DMS79 (cell line): ENCODE measurements around the gene KCND1.
A peak's percentile ranks its signal among the peaks of the same experiment; 100 is the strongest.

Experiments used
- DNase-seq: peaks from one replicate; lab custom pipeline; 2025; lab: John Stamatoyannopoulos, UW

The KCND1 gene

DNA sequence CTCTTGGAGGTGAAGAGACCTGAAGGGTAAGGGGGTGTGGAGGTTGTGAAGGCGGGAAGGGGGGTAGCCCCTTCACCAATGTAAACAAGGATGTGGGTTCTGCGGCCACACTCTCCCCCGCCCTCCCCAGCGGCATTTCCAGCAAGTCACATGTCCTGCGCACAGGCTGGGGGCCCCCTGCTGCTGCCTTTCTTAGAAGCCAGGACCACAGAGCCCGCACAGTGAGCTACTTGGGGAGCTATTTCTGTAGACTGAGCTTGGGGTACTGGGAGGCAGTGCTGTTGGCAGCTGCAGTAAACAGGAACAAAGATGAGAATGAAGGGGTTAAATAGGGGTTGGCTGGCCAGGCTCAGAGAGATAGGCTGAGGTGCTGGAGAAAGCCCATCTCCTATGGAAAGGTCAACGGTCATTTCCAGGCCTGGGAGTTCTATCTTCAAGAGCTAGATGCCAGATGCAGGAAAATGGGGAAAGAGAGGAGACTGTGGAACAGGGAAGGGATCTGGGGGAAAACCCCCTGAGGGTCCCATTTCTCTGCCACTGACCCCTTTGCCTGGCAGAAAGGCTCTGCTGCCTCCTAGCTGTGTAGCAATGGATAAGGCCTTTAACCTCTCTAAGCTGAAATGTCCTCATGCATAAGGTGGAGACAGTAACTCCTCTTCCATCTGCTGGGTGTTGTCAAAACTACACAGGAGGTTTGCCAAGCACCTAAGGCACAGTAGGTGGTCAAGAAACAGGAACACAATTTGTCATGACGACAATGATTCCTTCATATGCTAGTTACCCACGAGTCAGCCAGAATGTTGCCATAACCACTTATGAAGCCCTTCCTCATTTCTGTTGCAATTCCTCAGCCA lies 34.4 kb downstream of the KCND1 start:
- no peak for DNase-seq

DNA sequence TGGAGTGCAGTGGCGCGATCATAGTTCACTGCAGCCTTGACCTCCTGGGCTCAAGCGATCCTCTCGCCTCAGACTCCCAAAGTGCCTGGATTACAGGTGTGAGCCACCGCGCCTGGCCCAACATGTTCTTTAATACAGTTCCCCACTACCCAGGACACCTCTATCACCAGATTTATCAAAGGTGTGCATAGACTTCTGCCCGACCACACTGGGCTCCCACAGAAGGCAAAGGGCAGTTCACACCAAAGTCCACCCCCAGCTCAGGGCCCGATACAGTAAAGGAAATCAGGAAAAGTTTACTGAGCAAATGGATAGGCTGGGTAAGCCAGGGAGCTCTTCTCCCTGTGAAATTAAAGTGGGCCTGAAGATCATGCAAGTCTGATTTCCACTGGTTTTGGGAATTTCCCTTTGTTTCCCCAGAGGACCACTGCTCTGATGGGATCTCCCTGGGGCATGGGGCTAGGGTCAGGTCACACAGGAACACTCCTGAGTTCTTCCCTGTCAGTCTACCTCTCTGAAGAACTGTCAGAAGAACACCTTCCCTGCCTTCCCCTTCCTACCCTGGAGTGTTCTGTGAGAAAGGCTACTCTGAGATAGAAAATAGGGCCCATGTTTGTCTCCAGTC lies 35.1 kb downstream of the KCND1 start:
- DNase-seq: no peak

DNA sequence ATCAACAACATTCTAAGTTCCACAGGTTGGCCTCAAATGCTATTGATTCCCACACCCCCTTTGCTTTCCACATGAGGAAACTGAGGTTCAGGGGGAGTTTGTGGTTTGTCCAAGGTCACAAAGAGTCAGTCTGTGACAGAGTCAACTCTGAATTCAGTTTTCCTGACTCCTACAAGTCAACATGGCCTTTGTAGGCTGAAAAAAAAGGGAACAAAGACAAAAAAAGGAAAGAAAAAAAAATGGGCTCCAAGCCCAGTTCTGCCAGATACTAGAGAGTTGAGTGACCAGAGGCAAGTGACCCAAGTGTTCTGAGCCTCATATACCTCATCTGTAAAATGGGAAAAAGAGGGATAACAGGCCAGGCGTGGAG lies 36.4 kb downstream of the KCND1 start:
- DNase-seq: no peak

DNA sequence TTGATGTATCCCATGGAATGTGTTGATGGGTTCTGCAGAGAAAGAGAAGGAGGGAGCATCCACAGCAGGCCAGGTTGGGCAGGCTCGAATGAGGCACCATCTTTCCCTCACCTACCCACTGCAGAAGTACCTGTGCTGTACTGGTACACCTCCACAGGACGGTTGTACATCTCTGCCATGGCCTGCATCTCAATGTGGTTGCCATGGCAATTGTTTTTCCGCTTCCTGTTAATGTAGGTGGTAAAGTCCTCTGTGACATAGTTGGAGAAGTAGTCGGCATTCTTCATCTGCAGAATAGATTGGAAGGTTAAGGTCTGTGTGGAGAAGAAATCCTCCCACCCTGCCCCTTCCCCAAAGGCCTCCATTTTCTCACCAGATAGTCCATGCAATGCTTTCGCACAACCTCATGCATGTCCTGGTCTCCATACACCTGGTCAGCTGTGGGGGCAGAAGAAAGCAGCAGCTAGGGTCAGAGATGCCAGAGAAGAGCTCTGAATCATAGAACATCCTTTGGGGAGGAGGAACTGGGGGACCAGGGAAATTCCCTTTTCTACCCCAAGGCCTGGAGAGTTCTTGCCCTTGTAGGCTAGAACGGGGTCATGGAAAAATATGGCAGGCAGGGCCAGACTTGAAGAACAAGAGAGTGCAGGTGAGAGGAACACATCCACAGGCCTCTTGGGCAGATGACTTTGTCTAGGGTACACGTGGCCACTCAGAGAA lies 36.9 kb downstream of the KCND1 start:
- no peak for DNase-seq

DNA sequence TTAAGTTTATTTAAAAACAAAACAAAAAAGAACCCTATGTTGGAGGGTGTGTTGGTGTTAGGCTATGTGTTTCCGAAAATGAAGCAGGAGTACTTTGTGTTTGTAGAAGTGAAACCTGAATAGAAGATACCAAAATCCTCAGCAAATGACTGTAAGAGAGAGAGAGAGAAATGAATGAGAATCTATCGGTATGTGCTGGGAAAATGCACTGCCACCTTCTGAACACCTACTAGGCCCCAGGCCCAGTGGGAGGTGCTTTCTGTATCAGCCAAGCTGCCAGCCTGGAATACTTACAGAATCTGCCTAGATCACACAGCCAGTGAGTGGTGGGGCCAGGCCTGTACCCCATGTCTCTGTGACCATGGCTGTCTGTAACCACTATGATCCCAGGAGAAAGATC lies 37.9 kb downstream of the KCND1 start:
- DNase-seq: no peak

DNA sequence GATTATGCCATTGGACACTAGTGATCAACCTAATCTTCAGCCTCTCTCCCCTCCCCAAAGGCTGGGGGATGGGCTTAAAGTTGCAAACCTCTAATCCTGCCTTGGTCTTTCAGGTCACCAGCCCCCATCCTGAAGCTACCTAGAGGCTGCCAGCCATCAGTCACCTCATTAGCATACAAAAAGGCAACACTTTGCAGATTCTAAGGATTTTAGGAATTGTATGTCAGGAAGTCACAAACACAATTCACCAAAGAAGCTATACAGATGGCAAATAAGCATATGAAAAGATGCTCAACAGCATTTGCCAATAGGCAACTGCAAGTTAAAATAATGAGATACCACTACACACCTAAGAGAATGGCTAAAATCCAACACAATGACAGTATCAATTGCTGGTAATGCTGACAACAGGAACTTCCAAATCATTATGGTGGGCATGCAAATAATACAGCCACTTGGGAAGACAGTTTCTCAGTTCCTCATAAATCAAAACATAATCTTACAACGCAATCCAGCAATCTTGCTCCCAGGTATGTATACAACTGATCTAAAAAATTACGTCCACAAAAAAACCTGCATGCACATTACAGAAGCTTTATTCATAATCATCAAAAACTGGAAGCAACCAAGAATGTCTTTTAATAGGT lies 43.8 kb downstream of the KCND1 start:
- no peak for DNase-seq

DNA sequence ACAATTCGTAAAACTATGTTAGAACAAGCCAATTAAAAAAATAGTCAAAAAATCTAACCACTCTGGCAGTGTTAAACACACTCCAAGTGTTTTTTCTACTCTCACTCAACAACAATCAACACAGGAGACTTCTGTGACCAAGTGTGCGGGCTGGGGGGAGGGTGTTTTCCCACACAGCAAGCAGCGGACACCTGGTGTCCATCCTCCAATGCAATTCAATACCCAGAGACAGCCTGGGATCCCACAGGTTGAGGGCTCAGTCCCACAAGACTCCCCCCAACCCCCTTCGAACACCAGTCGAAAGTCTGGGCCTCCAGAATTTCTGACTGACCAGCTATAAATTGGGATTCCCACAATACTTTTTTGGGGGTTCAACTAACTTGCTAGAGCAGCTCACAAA lies 44.5 kb downstream of the KCND1 start:
- no peak for DNase-seq

DNA sequence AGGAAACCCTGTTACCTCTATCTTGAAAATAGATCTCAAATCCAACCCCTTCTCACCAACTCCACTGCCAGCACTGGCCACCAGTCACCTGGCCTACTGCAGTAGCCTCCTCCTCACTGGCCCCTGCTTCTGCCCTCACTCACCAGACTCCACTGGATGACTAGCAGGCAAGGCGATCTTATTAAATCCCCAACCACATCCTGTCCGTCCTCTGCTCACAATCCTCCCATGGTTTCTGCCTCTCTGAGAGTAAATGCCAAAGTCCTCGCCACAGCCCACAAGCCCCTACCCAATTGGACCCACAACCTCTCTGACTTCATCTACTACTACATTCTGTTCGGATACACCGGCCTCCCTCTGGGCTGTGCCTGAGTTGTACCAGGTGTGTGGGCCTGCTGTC lies 47.4 kb downstream of the KCND1 start:
- no peak for DNase-seq

DNA sequence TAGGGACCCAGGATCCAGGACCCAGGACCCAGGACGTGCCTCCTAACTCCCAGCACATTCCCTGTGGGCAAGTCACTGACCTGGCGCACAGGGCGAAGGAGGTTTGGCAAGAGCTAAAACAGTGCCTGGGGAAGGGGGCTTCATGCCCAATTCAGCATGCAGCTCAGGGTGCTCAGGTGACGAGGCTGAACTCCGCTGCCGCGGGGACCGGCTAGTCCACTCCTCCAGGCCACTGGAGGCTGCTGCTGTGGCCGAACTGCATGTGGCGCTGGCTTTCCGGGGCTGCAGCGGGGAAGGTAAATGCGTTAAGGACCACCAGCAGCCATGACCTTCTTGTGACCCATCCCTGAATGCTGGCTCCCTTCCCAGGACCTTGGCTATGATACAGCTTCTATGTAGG lies 47.9 kb downstream of the KCND1 start:
- DNase-seq: no peak

DNA sequence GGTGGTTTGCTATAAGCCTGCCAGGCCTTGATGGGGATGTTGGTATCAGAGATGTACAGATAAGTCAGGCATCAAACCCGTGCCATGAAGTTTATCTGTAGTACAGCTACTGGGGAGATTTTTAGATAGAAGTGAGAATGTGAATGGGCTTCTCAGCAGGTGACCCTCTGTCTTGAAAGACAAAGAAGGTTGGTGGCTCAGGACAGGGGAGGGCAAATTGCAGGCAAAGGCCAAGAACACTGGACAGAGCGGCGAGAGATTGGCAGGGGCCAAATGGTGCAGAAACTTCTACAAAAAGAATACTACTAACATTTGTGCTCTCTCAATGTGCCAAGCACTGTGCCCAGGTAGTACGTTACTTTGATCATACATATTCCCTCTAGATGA lies 50.9 kb downstream of the KCND1 start:
- no peak for DNase-seq

DNA sequence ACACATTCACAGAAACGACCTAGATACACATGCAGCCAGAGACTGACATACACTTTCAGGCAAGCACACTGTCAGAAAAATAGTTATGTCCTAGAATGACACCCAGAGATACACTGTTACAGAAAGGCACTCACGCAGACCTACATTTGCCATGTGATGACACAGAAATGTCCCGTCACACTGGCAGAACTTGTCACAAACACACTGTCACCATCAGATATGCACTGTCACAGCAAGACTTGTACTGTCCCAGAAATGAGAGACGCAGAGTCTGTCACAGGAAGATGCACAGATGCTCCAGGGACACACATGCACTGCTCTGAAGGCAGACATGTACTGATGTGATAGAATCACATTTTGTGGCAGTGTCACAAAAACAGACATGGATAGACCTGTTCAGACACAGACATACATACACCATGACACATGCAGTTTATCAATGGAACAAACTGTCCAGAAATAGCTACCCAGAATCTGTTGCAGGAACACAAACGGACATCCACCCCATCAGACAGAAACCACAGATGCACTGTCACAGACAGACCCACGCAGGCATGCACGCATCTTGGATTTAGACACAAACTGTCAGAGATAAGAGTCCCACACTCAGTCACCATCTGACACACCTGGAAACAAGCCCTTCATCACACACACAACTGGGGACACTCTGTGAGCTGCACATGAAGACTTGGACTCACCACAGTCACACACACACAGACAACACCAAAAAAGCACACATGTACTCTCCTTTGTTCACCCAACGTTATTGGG lies 51.5 kb downstream of the KCND1 start:
- DNase-seq: no peak

DNA sequence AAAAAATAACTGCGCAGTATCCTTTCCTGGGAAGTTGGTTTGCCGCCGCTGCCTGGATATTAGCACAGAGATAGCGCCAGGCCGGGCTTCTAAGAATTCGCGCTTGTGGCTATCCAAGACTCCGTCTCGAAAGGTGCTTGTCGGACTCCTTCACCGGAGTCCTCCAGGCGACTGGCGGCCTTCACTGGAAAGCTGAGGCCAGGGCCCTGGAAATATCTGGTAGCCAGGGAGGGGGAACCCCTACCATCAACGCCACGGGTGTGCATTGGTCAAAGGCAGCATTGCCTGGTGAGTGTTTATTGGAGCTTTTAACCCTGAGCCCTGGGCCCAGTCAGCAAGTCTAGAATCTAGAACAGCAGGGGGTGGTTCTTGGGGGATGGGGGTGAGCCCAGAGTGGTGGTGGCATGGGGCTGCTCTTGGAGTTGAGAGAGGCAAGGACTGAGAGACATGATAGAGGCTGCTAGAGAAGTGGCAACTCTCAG lies 52.2 kb downstream of the KCND1 start:
- DNase-seq: no peak

DNA sequence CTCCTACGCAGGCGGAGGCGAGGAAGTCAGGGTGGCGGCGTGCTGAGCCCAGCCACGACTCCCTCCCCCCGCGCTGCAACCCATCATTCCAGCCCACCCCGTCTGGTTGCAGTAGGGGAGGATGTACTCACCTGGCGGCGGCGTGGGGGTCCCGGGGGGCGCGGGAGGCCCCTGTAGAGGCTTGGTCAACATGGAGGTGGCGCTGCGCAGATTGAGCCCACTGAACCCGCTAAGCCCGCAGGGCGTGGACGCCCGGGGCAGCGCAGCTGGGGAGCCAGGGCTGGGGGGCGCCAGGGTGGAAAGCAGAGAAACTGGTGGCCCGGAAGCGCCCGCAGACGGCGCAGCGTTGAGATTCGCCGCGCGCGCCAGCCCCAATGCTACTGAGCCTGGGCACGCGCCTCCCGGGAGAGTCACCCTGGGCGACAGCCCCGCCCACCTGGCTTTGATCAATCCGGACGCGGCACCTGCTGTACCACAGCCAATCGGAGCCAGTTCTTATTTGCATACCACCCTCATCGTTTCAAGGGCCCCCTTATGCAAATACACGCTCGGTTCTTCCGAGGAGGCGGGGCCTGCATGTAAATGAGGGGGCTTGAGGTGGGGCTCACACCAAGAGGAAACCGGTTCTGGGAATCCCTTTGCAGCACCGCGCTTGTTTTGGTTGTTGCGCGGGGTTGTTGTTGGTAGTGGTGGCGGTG lies 52.9 kb downstream of the KCND1 start, which contains the start of gene PIM2:
TSS of gene PIM2 (minus strand) at position 382 of the 698 bp plus-strand sequence. CDS start at position 192, 190 bp downstream.
- DNase-seq: peak; percentile 92

DNA sequence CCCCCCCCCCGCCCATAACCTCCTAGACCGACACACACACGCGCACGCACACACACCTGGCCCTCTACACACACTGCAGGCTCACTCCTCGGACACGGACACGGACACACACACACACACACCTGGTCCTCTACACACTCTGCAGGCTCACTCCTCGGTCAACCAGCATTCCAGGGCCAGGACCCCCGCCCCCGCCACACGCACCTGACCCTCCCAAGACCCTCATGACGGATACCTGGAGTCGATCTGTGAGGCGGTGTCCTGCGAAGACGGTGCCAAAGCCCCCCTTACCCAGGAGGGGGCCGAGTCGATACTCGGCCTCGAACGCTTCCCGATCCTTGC lies 53.4 kb downstream of the KCND1 start:
- no peak for DNase-seq

DNA sequence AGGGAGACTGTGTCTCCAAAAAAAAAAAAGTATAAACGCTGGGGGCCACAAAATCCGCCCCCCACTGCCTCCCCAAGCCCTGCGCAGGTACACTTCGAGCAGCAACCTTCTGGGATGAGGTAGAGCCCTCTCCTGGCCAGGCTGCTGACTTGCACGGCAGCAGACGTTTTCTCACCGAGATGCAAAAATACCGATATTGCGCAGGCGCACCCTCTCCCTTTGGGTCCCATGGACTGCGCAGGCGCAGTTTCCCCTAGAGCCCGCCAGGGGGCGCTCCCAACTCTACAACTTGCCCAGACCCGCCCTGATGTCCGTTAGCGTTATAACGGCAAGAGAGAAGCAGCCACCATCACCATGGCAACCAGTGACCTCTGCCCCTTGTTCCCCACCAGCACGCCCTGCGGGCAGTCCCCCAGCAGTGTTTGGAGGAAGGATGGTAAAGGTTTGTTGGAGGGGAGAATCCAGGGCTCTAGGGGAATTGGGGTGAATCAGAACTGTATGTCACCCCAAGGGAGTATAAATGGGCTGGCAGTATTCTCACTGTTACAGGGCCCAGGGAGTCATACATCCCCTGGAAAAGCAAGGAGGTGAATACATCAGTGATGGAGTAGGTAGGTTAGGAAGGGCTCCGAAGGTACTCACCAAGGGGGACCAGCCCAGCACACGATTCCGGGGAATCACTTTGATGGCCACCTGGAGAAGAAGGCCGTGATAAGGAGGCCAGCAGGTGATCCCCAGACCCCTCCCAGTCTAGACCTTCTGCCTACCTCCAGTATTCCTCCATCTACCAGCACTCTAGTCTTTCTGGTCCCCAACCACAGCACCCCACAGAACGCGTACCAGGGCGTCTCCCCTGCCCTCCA lies 54.3 kb downstream of the KCND1 start:
- peak; percentile 77 for DNase-seq

DNA sequence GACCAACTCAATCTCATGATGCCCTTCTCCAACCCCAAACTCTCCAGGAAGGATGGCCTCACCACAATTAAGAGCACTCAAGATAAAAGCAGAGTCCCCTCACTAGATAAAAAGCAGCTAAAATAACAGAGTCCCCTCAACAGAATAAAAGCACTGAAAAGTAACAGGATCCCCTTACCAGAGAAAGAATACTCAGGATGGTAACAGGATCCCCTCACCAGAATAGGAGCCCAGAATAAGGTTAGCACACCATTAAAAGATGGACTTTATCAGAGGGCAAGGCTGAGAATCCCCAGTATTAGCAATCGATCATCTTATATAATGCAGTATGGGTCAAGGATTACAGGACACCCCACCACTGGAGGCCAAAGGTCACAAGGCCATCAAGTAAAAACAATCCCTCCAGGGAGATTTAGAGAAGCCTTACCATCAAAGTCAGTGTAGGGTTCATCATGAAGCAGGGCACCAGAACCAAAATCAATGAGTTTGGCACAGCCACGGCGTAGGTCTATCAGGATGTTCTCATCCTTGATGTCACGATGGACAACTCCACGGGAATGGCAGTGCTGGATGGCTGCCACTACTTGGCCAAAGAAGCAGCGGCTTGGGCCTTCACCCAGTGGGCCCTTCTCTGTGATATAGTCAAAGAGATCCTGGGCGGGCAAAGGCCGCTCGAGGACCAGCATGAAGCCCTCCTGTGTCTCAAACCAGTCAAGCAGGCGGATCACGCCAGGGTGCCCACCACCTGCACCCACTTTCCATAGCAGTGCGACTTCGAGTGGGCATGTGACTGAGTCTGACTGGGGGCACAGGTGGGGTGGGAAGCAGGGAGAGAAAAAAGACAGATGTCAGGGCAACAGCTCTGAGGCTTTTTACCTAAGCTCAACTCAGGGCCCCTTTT lies 56.8 kb downstream of the KCND1 start:
- DNase-seq: no peak

DNA sequence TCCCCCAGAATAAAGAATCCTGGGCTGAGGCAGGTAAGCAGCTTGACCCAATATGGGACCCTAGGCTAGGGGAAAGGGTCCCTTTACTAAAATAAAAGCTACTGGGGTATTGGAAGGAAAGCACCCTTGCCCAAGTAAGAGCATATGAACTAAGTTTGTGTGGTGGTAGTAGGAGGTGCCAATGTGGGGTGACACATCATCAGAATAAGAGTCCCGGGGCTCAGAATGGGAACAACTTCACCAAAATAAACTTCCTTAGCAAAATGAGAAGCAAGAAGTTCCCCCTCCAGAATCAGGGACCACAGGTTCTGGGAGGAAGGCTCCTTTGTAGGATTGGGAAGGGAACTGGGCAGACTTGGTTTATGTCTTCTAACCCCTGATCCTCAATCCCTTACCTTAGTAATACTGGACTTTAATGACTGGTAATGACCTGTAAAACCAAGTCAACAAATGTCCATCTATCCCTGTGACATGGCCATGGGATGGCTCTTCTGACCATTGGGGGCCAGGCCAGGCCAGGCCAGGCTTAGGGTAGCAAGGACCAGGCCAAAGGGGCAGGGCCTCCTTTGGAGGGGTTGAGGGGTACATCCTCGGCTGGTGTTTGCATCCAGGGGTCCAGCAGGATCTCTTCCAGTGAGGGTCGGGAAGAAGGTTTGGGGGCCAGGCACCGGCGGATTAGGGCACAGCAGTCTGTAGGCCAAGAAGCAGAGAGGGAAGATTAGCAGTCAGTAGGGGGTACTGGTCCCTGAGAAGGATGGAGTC lies 57.9 kb downstream of the KCND1 start:
- no peak for DNase-seq
